KG1 (cell line): ENCODE data around the gene ATP2B3.
A peak's percentile ranks its signal among the peaks of the same experiment; 100 is the strongest.
"Not testable (repeated sequence)": the region's sequence is repeated elsewhere in the genome, so short reads cannot be mapped to it uniquely, and the experiment has no call there.

ENCODE experiments used
- DNase-seq: peaks from one replicate; lab custom pipeline; 2025; lab: John Stamatoyannopoulos, UW

Gene ATP2B3

GRCh38 chrX:153595859-153596857 lies 78.7 kb downstream of the ATP2B3 start:
- DNase-seq = no peak

GRCh38 chrX:153596981-153597750 lies 79.7 kb downstream of the ATP2B3 start:
- DNase-seq = no peak

- DNase-seq = no peak
Observed at GRCh38 chrX:153598541-153599191, 81.2 kb downstream of the ATP2B3 start, which contains the start of gene CCNQ. CCNQ (minus strand) TSS chrX:153599139; CDS start chrX:153599073, 66 bp downstream.

- DNase-seq = peak; percentile 39
Observed at GRCh38 chrX:153599192-153600031, 82.0 kb downstream of the ATP2B3 start.

GRCh38 chrX:153600032-153600373 lies 82.6 kb downstream of the ATP2B3 start:
- no peak for DNase-seq

- DNase-seq = no peak
Observed at GRCh38 chrX:153600921-153601320, 83.5 kb downstream of the ATP2B3 start.

- no peak for DNase-seq
Observed at GRCh38 chrX:153601511-153602110, 84.2 kb downstream of the ATP2B3 start.

- DNase-seq = no peak
Observed at GRCh38 chrX:153602601-153603000, 85.2 kb downstream of the ATP2B3 start.

- DNase-seq = no peak
Observed at GRCh38 chrX:153603131-153603656, 85.8 kb downstream of the ATP2B3 start.

- not testable (repeated sequence) for DNase-seq
Observed at GRCh38 chrX:153604666-153605380, 87.4 kb downstream of the ATP2B3 start.

- DNase-seq = no peak
Observed at GRCh38 chrX:153606503-153606902, 89.1 kb downstream of the ATP2B3 start.

- no peak for DNase-seq
Observed at GRCh38 chrX:153608376-153608775, 90.9 kb downstream of the ATP2B3 start.

- DNase-seq = no peak
Observed at GRCh38 chrX:153608806-153609205, 91.4 kb downstream of the ATP2B3 start.

- no peak for DNase-seq
Observed at GRCh38 chrX:153609917-153610835, 92.7 kb downstream of the ATP2B3 start.

GRCh38 chrX:153610836-153611213 lies 93.4 kb downstream of the ATP2B3 start:
- DNase-seq = no peak

- DNase-seq = no peak
Observed at GRCh38 chrX:153611298-153612095, 94.1 kb downstream of the ATP2B3 start.

- DNase-seq = no peak
Observed at GRCh38 chrX:153612413-153612812, 95.0 kb downstream of the ATP2B3 start.

GRCh38 chrX:153614818-153615217 lies 97.4 kb downstream of the ATP2B3 start:
- no peak for DNase-seq
